Islet precursor cell (in vitro differentiated cells): ENCODE data around the gene PLEKHA7.
"Not testable (repeated sequence)": the region's sequence is repeated elsewhere in the genome, so short reads cannot be mapped to it uniquely, and the experiment has no call there.

ENCODE experiments used
- DNase-seq: peaks from one replicate; pipeline ENCODE4 v3.0.0-alpha.2; 2018

The PLEKHA7 gene

GRCh38 chr11:17014321-17014832 is at the start of gene PLEKHA7:
PLEKHA7 (minus strand) TSS chr11:17014414; CDS start chr11:17014401, 13 bp downstream.
- no peak for DNase-seq

GRCh38 chr11:17063171-17064002 is 49.2 kb upstream of the PLEKHA7 start:
- DNase-seq = peak; percentile 76

- not testable (repeated sequence) for DNase-seq
Measured at GRCh38 chr11:17051146-17051545, 36.9 kb upstream of the PLEKHA7 start.

- DNase-seq = not testable (repeated sequence)
Measured at GRCh38 chr11:17048491-17048890, 34.3 kb upstream of the PLEKHA7 start.

GRCh38 chr11:17046690-17047089 is 32.5 kb upstream of the PLEKHA7 start:
- no peak for DNase-seq

GRCh38 chr11:17036666-17037658 is 22.7 kb upstream of the PLEKHA7 start:
- no peak for DNase-seq

GRCh38 chr11:17034027-17034426 is 19.8 kb upstream of the PLEKHA7 start:
- DNase-seq = not testable (repeated sequence)

GRCh38 chr11:17026487-17027082 is 12.4 kb upstream of the PLEKHA7 start:
- no peak for DNase-seq

- DNase-seq = no peak
Measured at GRCh38 chr11:17024924-17025323, 10.7 kb upstream of the PLEKHA7 start.

- DNase-seq = peak; percentile 86
Measured at GRCh38 chr11:17021511-17021910, 7.3 kb upstream of the PLEKHA7 start.

GRCh38 chr11:17020831-17021230 is 6.6 kb upstream of the PLEKHA7 start:
- DNase-seq = no peak

GRCh38 chr11:17019232-17019631 is 5.0 kb upstream of the PLEKHA7 start:
- DNase-seq = no peak

- DNase-seq = no peak
Measured at GRCh38 chr11:17015627-17016126, 1.5 kb upstream of the PLEKHA7 start.

GRCh38 chr11:17014833-17015626 is 816 bp upstream of the PLEKHA7 start:
- peak; percentile 71 for DNase-seq

- DNase-seq = no peak
Measured at GRCh38 chr11:17013548-17014320, 480 bp downstream of the PLEKHA7 start.

- DNase-seq = peak; percentile 90
Measured at GRCh38 chr11:17012712-17013547, 1.3 kb downstream of the PLEKHA7 start.

- no peak for DNase-seq
Measured at GRCh38 chr11:17012179-17012578, 2.0 kb downstream of the PLEKHA7 start.

- peak; percentile 68 for DNase-seq
Measured at GRCh38 chr11:17010851-17011420, 3.3 kb downstream of the PLEKHA7 start.

GRCh38 chr11:17008099-17008498 is 6.1 kb downstream of the PLEKHA7 start:
- no peak for DNase-seq

GRCh38 chr11:17005646-17006045 is 8.6 kb downstream of the PLEKHA7 start:
- no peak for DNase-seq
